ENCODE data around the gene VSTM5. TPM values are rescaled to one million over a fixed set of nuclear protein-coding genes. Genes with fewer than 3 reads are reported as not detected.

Gene VSTM5
- polyA plus RNA-seq, 3 donors: not detected

DNA sequence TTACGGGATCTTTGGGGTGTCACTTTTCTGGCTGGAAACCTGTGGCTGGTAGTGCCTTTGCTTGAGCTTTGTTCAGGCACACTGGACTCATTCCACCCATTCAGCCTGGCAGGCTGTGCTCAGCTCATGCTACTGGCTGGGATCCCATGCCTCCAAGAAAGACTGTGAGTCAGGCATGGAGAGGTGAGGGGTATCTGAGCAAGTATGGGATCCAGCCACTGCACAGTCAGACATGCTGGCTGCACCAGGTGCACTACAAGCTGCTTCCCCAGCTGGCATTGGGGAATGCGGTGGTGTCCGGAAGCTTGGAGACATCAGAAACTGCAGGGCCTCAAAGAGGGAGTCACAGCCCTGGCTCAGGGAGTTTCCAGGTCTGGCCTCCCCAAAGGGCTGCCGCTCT lies 78.3 kb downstream of the VSTM5 start:
- 94% methylated on average over 2 of the region's 4 CpGs for WGBS (ENCODE audit: insufficient coverage)
- no peak for DNase-seq

DNA sequence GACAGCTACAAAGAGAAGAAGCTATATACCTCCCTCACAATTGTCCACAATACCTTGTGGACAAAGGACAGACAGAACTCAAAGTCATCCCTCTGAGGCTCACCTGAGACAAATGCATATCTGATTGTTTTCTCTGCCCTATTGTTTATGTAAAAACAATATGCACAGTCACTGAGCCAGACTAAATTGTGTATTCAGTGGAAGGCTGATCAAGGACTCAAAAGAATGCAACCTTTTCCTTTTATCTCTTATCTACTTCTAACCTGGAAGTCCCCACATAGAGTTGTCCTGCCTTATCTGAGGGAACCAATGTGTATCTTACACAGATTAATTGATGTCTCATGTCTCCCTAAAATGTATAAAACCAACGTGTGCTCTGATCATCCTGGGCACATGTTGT lies 80.3 kb downstream of the VSTM5 start:
- Histone ChIP-seq H3K4me3 (replicated peaks in 1 of 3; ENCODE audit: low read depth in 2 of 3, low read length in 3 of 3) (no peak overlapping the region), H4K20me1 (ENCODE audit: insufficient read depth, low read length) (no peaks in the 10 kb centered on the region), H3K27me3 (ENCODE audit: control insufficient read depth in 2 of 2, insufficient read depth in 2 of 2, low read length in 2 of 2) (no peaks in the 10 kb centered on the region), H3K79me2 (ENCODE audit: insufficient read depth, low read length) (no peaks in the 10 kb centered on the region), H3K4me1 (ENCODE audit: control insufficient read depth in 1 of 2, insufficient read depth in 2 of 2, low read length in 2 of 2) (peaks cover 11 to 14% of the 10 kb centered on the region in 2 donors), H3K36me3 (replicated peaks in 1 of 2; ENCODE audit: control insufficient read depth in 1 of 2, insufficient read depth in 2 of 2, low read length in 2 of 2) (peaks cover 0 to 3% of the 10 kb centered on the region in 2 donors), H3K9me3 (replicated peaks in 1 of 2; ENCODE audit: control insufficient read depth in 1 of 2, insufficient read depth in 1 of 2, low read length in 2 of 2) (peaks cover 10 to 21% of the 10 kb centered on the region in 2 donors), H2AFZ (ENCODE audit: insufficient read depth, low read depth, low read length, poor library complexity, severe bottlenecking) (no peak overlapping the region), H3K4me2 (replicated peaks; ENCODE audit: extremely low read depth, low read length, poor library complexity, severe bottlenecking) (no peak overlapping the region), H3K9ac (ENCODE audit: insufficient read depth, low read length, poor library complexity, severe bottlenecking) (no peak overlapping the region), H3K27ac (ENCODE audit: low read depth in 1 of 2, low read length in 2 of 2) (no peak overlapping the region)
- no peak overlapping the region for H3K4me3 Mint-ChIP-seq
- H3K27ac Mint-ChIP-seq: no peak overlapping the region
- H3K4me1 Mint-ChIP-seq: peaks cover 11% of the 10 kb centered on the region
- intact Hi-C loops (cut with micrococcal nuclease): no loop called here
- TF ChIP-seq, protein P1, sequence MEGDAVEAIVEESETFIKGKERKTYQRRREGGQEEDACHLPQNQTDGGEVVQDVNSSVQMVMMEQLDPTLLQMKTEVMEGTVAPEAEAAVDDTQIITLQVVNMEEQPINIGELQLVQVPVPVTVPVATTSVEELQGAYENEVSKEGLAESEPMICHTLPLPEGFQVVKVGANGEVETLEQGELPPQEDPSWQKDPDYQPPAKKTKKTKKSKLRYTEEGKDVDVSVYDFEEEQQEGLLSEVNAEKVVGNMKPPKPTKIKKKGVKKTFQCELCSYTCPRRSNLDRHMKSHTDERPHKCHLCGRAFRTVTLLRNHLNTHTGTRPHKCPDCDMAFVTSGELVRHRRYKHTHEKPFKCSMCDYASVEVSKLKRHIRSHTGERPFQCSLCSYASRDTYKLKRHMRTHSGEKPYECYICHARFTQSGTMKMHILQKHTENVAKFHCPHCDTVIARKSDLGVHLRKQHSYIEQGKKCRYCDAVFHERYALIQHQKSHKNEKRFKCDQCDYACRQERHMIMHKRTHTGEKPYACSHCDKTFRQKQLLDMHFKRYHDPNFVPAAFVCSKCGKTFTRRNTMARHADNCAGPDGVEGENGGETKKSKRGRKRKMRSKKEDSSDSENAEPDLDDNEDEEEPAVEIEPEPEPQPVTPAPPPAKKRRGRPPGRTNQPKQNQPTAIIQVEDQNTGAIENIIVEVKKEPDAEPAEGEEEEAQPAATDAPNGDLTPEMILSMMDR (IDR thresholded peaks at IDR 0.05): no peak
- no peak for DNase-seq
- peaks cover 11 to 26% (median 14%) of the 10 kb centered on the region in 7 donors for H3K9me3 Mint-ChIP-seq
- peaks cover 0 to 2% (median 0%) of the 10 kb centered on the region in 3 donors for H3K27me3 Mint-ChIP-seq (ENCODE audit: low read depth in 3 of 3)
- H3K36me3 Mint-ChIP-seq: peaks cover 0 to 5% of the 10 kb centered on the region in 2 donors
- WGBS (ENCODE audit: insufficient coverage): 57% methylated on average over 1 of the region's 1 CpG

More for the DNA sequence above, 78.3 kb downstream of the VSTM5 start:
- H3K4me1 Mint-ChIP-seq: peaks cover 13% of the 10 kb centered on the region
- no peak overlapping the region for H3K4me3 Mint-ChIP-seq
- H3K27me3 Mint-ChIP-seq (ENCODE audit: low read depth in 3 of 3): peaks cover 0 to 2% (median 0%) of the 10 kb centered on the region in 3 donors
- H3K36me3 Mint-ChIP-seq: peaks cover 0 to 1% of the 10 kb centered on the region in 2 donors
- Histone ChIP-seq H4K20me1 (ENCODE audit: insufficient read depth, low read length) (no peaks in the 10 kb centered on the region), H3K9ac (ENCODE audit: insufficient read depth, low read length, poor library complexity, severe bottlenecking) (no peak overlapping the region), H3K27ac (ENCODE audit: low read depth in 1 of 2, low read length in 2 of 2) (no peak overlapping the region), H3K27me3 (ENCODE audit: control insufficient read depth in 2 of 2, insufficient read depth in 2 of 2, low read length in 2 of 2) (no peaks in the 10 kb centered on the region), H3K9me3 (replicated peaks in 1 of 2; ENCODE audit: control insufficient read depth in 1 of 2, insufficient read depth in 1 of 2, low read length in 2 of 2) (peaks cover 8 to 18% of the 10 kb centered on the region in 2 donors), H3K4me3 (replicated peaks in 1 of 3; ENCODE audit: low read depth in 2 of 3, low read length in 3 of 3) (no peak overlapping the region), H3K4me2 (replicated peaks; ENCODE audit: extremely low read depth, low read length, poor library complexity, severe bottlenecking) (no peak overlapping the region), H3K4me1 (ENCODE audit: control insufficient read depth in 1 of 2, insufficient read depth in 2 of 2, low read length in 2 of 2) (peaks cover 12 to 15% of the 10 kb centered on the region in 2 donors), H2AFZ (ENCODE audit: insufficient read depth, low read depth, low read length, poor library complexity, severe bottlenecking) (no peak overlapping the region), H3K36me3 (replicated peaks in 1 of 2; ENCODE audit: control insufficient read depth in 1 of 2, insufficient read depth in 2 of 2, low read length in 2 of 2) (no peaks in the 10 kb centered on the region), H3K79me2 (ENCODE audit: insufficient read depth, low read length) (no peaks in the 10 kb centered on the region)
- peaks cover 9 to 16% (median 13%) of the 10 kb centered on the region in 7 donors for H3K9me3 Mint-ChIP-seq
- TF ChIP-seq, protein P1 (IDR thresholded peaks at IDR 0.05): no peak
- H3K27ac Mint-ChIP-seq: no peak overlapping the region
- intact Hi-C loops (cut with micrococcal nuclease): no loop called here

Small RNAs within 50 kb of the gene (small RNA-seq; reads per million reads assigned to genes)
- gene RF00019 (ENCODE audit: insufficient read length, low read depth): not detected

Other genes with a start within 250 kb of the VSTM5 start
- gene CEP295, start 188.9 kb downstream of the VSTM5 start, polyA plus RNA-seq: 1 to 10 TPM in 1 of 3 donors, under 1 TPM in 2; 0.29 to 7.3 (median 1.00) TPM
- 10 to 100 TPM in 1 of 3 donors, 1 to 10 TPM in 2; 5.9 to 68.3 (median 7.4) TPM for gene TAF1D, start 109.1 kb downstream of the VSTM5 start, polyA plus RNA-seq
- gene C11orf54, start 108.9 kb downstream of the VSTM5 start, polyA plus RNA-seq: 10 to 100 TPM in 2 of 3 donors, 1 to 10 TPM in 1; 8.3 to 23.6 (median 14.1) TPM
- 10 to 100 TPM in 1 of 3 donors, 1 to 10 TPM in 2; 3.4 to 12.8 (median 4.4) TPM for gene MED17, start 66.3 kb downstream of the VSTM5 start, polyA plus RNA-seq
- not detected for gene HEPHL1, start 170.7 kb upstream of the VSTM5 start, polyA plus RNA-seq